HepG2 (cell line): ENCODE data around the gene HPD. TPM values are rescaled to one million over a fixed set of nuclear protein-coding genes. Genes with fewer than 3 reads are reported as not detected.

Experiments
- ATAC-seq: fragments of 200-7000 bp; cut with Tn5 transposase; 3 replicates; pipeline ENCODE4 v1.9.1; 2020; ENCODE audit warnings: mild to moderate bottlenecking, moderate library complexity
- BruUV-seq: library from RNA; stranded (reverse); fragments of 400-500 nt; replicated peaks from 2 replicates; lab custom pipeline; 2021; lab: Mats Ljungman, UMichigan
- CTCF ChIA-PET: fragments of 300-600 bp; formaldehyde crosslinking; extraction: SDS; loops from one replicate; lab custom pipeline; 2021; ENCODE audit warnings: low total read pairs, inconsistent platforms, low intra/inter-chr PET ratio; lab: Yijun Ruan, JAX
- POLR2A ChIA-PET: fragments of 350-600 bp; sonication (Branson Sonifier 250); formaldehyde crosslinking; loops from one replicate; lab custom pipeline; 2020; ENCODE audit warnings: antibody characterized with exemption, inconsistent platforms; lab: Yijun Ruan, JAX
- DNase-seq: peaks from one replicate; pipeline ENCODE4 v3.0.0-alpha.2; 2015; ENCODE audit warnings: low spot score
- FAIRE-seq: peaks from 3 replicates; lab custom pipeline; 2011; peaks lifted over from hg19 to GRCh38; lab: Jason Lieb, UNC
- H2AFZ ChIP-seq: one replicate; pipeline ENCODE4 v1.6.1; 2011; ENCODE audit warnings: low read length, inconsistent platforms
- H3K27ac ChIP-seq: fragments of 300-600 bp; 3 replicates; pipeline ENCODE4 v1.8.0; 2011; ENCODE audit warnings: mixed run types, mild to moderate bottlenecking, mixed read lengths, low read length, inconsistent platforms; ENCODE audit not compliant: insufficient read depth; ENCODE audit errors: extremely low read length
- H3K27me3 ChIP-seq, 2 experiments: fragments of 200-600 bp in 1 of 2; 2 replicates in 1 of 2; 3 replicates in 1 of 2; pipeline versions ENCODE4 v1.6.0 to v1.8.0; 2011; ENCODE audit warnings: low read length in 2 of 2, mild to moderate bottlenecking in 2 of 2, moderate library complexity in 2 of 2, inconsistent platforms in 1 of 2; ENCODE audit not compliant: insufficient read depth in 2 of 2, control insufficient read depth in 1 of 2
- H3K36me3 ChIP-seq, 2 experiments: fragments of 200-600 bp in 1 of 2; replicated peaks in 1 of 2; 2 replicates in 1 of 2; 3 replicates in 1 of 2; pipeline versions ENCODE4 v1.5.1 to v1.8.0; 2011; ENCODE audit warnings: low read length in 2 of 2, inconsistent platforms in 1 of 2; ENCODE audit not compliant: insufficient read depth in 2 of 2, control insufficient read depth in 1 of 2
- H3K4me1 ChIP-seq: 2 replicates; pipeline ENCODE4 v1.5.1; 2012; ENCODE audit warnings: low read length, inconsistent platforms; ENCODE audit not compliant: insufficient read depth
- H3K4me2 ChIP-seq: 2 replicates; pipeline ENCODE4 v1.6.0; 2011; ENCODE audit warnings: low read depth, low read length, inconsistent platforms
- H3K4me3 ChIP-seq, 3 experiments: fragments of 200-600 bp in 1 of 3; sonication (generic), shearing (Covaris generic) in 1 of 3; replicated peaks in 1 of 3; 2 replicates each; pipeline ENCODE4 v1.5.1; 2011 to 2016; ENCODE audit warnings: low read length in 3 of 3, inconsistent platforms in 2 of 3, low read depth in 2 of 3, mild to moderate bottlenecking in 2 of 3, control low read depth in 1 of 3, mixed read lengths in 1 of 3; ENCODE audit not compliant: insufficient read depth in 1 of 3
- H3K79me2 ChIP-seq: one replicate; pipeline ENCODE4 v1.6.1; 2011; ENCODE audit warnings: low read length, inconsistent platforms; ENCODE audit not compliant: insufficient read depth
- H3K9ac ChIP-seq: 2 replicates; pipeline ENCODE4 v1.6.0; 2011; ENCODE audit warnings: mild to moderate bottlenecking, low read depth, low read length, inconsistent platforms; ENCODE audit not compliant: insufficient read depth
- H3K9me3 ChIP-seq: 2 replicates; pipeline ENCODE4 v1.5.1; 2012; ENCODE audit warnings: mild to moderate bottlenecking, low read length
- H4K20me1 ChIP-seq: 2 replicates; pipeline ENCODE4 v1.6.0; 2011; ENCODE audit warnings: inconsistent platforms, mild to moderate bottlenecking, low read length, moderate library complexity; ENCODE audit not compliant: insufficient read depth
- GZF1 ChIP-seq: sonication (generic); formaldehyde crosslinking; IDR thresholded peaks from 2 replicates; pipeline ENCODE4 v1.5.1; 2020; ENCODE audit warnings: mild to moderate bottlenecking, missing genetic modification reagents
- REXO4 ChIP-seq: sonication (generic); formaldehyde crosslinking; IDR thresholded peaks from 2 replicates; pipeline ENCODE4 v1.8.0; 2022; ENCODE audit warnings: missing genetic modification reagents, mild to moderate bottlenecking, borderline replicate concordance
- SAP130 ChIP-seq: IDR thresholded peaks from 2 replicates; pipeline ENCODE4 v1.6.1; 2016; ENCODE audit warnings: low read depth
- ZSCAN9 ChIP-seq: IDR thresholded peaks from 2 replicates; pipeline ENCODE4 v1.6.1; 2016; ENCODE audit warnings: borderline replicate concordance
- WGBS: methylation state at CpG from one replicate; pipeline ENCODE4 v1.1.6; 2017; ENCODE audit warnings: low lambda C conversion rate; 5-methylcytosine and 5-hydroxymethylcytosine counted together
- in situ Hi-C: cut with HindIII; loops from 2 replicates; pipeline ENCODE4 v1.10.0; 2017; ENCODE audit warnings: low pct_unique_long_range_greater_than_20kb; ENCODE audit not compliant: extremely low pct_ligation_motif_present
- intact Hi-C: fragments of 100-400 bp; cut with micrococcal nuclease; formaldehyde crosslinking; loops from one replicate; pipeline ENCODE4 v1.10.0; 2022; ENCODE audit not compliant: unreplicated experiment
- polyA plus RNA-seq, 8 experiments: library from polyadenylated mRNA; depleted of rRNA in 3 of 8; stranded (reverse) in 7 of 8; unstranded in 1 of 8; fragments of >200 nt; fragmentation: Illumina TruSeq in 4 of 8; extraction: Trizol in 4 of 8; gene quantifications; 2 replicates each; pipeline versions ENCODE4 v1.2.1 to v1.2.3, GENCODE V29; 2011 to 2016; ENCODE audit warnings: low read depth in 4 of 8, missing spikeins in 1 of 8, mixed read lengths in 1 of 8; ENCODE audit not compliant: insufficient read depth in 1 of 8
- total RNA-seq, 5 experiments: library from RNA; depleted of rRNA; stranded (reverse); fragments of >200 nt; fragmentation: Illumina TruSeq; extraction: Trizol; gene quantifications; 2 replicates each; pipeline ENCODE4 v1.2.3, GENCODE V29; 2016; ENCODE audit warnings: low read depth in 1 of 5
- TF ChIP-seq, protein P1 (sequence below): sonication (generic); formaldehyde crosslinking; IDR thresholded peaks from 2 replicates; pipeline ENCODE4 v1.4.0; 2020; ENCODE audit warnings: missing genetic modification reagents
- TF ChIP-seq, protein P2 (sequence below): sonication (generic); formaldehyde crosslinking; IDR thresholded peaks from 2 replicates; pipeline ENCODE4 v1.4.0; 2020; ENCODE audit warnings: missing genetic modification reagents
- TF ChIP-seq, protein P3 (sequence below): sonication (generic); formaldehyde crosslinking; IDR thresholded peaks from one replicate; pipeline ENCODE4 v1.5.1; 2020; ENCODE audit warnings: mild to moderate bottlenecking, missing genetic modification reagents; ENCODE audit errors: not compliant biosample characterization

The HPD gene
- total and polyA plus RNA-seq, 2 of the 13 experiments (the other 11 are each of a cell fraction or from before 2014, with no cell fraction given): 120 to 195 TPM

DNA sequence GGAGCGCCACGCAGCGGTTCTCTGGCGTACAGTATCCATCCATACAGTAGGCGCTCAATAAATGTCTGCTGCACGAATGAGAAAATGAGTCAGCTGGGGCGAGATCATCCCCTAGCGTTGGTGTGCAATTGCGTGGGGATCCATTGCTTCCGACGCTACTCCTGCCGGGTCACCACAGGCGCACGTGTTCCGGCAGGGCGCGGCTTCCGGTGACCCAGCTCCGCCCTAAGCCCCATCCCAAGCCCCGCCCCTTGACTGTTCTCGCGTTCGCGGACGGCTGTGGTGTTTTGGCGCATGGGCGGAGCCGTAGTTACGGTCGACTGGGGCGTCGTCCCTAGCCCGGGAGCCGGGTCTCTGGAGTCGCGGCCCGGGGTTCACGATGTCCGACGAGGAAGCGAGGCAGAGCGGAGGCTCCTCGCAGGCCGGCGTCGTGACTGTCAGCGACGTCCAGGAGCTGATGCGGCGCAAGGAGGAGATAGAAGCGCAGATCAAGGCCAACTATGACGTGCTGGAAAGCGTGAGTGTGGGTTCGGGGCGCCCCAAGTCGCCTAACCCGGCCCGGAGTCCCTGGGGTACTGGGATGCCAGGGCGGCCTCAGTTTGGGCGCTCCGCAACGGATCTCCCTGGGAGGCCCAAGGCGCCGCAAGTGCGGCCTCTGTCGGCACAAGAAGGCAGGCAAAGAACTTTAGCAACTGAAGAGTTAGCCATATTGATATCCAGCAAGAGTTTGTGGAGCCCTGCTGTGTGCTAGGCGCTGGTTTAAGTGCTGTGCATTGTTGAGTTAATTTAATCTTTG, 30.0 kb upstream of the HPD start, which contains the start of gene PSMD9:
Gene PSMD9 (plus strand): TSS at position 313 of the 796 bp plus-strand sequence. CDS start 67 bp downstream, at position 380.
- ATAC-seq (peak; percentile 96), DNase-seq (peak; percentile 92), FAIRE-seq (peak; percentile 93)
- peaks cover 24% of the 10 kb centered on the region for H3K79me2 ChIP-seq
- H3K9me3 ChIP-seq: no peaks in the 10 kb centered on the region
- peak within 1 kb of the TSS; percentile 71 to 87 (median 85) for H3K4me3 ChIP-seq
- no peaks in the 10 kb centered on the region; a peak in 1 of 5 replicates for H3K27me3 ChIP-seq
- no peak within 1 kb of the TSS for H2AFZ ChIP-seq
- H4K20me1 ChIP-seq: no peaks in the 10 kb centered on the region
- under 1% methylated on average over 30 of the region's 67 CpGs for WGBS
- H3K9ac ChIP-seq: peak within 1 kb of the TSS; percentile 91
- H3K36me3 ChIP-seq: peaks cover 1 to 4% of the 10 kb centered on the region in 2 experiments; a peak in 2 of 5 replicates
- ChIA-PET CTCF (interaction anchor here (0.7 to 2.7 kb wide), 4 partner anchors 39 to 94 kb away, joined by 3 to 22 read pairs (median 6); partner anchors contain the start of gene RHOF), POLR2A (interaction anchor here (0.6 to 3.8 kb wide), 17 partner anchors 10 to 689 kb away, joined by 3 to 39 read pairs (median 5); partner anchors contain the start of gene HPD)
- H3K4me2 ChIP-seq: peak within 1 kb of the TSS; percentile 83
- peak within 1 kb of the TSS; percentile 89 for H3K27ac ChIP-seq
- peaks cover 36% of the 10 kb centered on the region for H3K4me1 ChIP-seq
- BruUV-seq: TSS peak; percentile 84
- in situ Hi-C loops: loop anchor here (5.0 kb wide), 1 partner anchor 96 kb away; the partner anchor contains the start of gene RHOF
- intact Hi-C loops: loop anchor here (1.0 kb wide), 2 partner anchors 29 to 93 kb away; no protein-coding TSS in a partner anchor
- TF ChIP-seq, protein P1, sequence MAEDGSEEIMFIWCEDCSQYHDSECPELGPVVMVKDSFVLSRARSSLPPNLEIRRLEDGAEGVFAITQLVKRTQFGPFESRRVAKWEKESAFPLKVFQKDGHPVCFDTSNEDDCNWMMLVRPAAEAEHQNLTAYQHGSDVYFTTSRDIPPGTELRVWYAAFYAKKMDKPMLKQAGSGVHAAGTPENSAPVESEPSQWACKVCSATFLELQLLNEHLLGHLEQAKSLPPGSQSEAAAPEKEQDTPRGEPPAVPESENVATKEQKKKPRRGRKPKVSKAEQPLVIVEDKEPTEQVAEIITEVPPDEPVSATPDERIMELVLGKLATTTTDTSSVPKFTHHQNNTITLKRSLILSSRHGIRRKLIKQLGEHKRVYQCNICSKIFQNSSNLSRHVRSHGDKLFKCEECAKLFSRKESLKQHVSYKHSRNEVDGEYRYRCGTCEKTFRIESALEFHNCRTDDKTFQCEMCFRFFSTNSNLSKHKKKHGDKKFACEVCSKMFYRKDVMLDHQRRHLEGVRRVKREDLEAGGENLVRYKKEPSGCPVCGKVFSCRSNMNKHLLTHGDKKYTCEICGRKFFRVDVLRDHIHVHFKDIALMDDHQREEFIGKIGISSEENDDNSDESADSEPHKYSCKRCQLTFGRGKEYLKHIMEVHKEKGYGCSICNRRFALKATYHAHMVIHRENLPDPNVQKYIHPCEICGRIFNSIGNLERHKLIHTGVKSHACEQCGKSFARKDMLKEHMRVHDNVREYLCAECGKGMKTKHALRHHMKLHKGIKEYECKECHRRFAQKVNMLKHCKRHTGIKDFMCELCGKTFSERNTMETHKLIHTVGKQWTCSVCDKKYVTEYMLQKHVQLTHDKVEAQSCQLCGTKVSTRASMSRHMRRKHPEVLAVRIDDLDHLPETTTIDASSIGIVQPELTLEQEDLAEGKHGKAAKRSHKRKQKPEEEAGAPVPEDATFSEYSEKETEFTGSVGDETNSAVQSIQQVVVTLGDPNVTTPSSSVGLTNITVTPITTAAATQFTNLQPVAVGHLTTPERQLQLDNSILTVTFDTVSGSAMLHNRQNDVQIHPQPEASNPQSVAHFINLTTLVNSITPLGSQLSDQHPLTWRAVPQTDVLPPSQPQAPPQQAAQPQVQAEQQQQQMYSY: peak; percentile 47; the same call in 1 of the 2 replicates
- peak; percentile 57; the same call in 1 of the 2 replicates for TF ChIP-seq GZF1 (CRISPR knock-in tag)
- TF ChIP-seq, protein P2, sequence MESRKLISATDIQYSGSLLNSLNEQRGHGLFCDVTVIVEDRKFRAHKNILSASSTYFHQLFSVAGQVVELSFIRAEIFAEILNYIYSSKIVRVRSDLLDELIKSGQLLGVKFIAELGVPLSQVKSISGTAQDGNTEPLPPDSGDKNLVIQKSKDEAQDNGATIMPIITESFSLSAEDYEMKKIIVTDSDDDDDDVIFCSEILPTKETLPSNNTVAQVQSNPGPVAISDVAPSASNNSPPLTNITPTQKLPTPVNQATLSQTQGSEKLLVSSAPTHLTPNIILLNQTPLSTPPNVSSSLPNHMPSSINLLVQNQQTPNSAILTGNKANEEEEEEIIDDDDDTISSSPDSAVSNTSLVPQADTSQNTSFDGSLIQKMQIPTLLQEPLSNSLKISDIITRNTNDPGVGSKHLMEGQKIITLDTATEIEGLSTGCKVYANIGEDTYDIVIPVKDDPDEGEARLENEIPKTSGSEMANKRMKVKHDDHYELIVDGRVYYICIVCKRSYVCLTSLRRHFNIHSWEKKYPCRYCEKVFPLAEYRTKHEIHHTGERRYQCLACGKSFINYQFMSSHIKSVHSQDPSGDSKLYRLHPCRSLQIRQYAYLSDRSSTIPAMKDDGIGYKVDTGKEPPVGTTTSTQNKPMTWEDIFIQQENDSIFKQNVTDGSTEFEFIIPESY (CRISPR knock-in tag): peak; percentile 86
- TF ChIP-seq, protein P3, sequence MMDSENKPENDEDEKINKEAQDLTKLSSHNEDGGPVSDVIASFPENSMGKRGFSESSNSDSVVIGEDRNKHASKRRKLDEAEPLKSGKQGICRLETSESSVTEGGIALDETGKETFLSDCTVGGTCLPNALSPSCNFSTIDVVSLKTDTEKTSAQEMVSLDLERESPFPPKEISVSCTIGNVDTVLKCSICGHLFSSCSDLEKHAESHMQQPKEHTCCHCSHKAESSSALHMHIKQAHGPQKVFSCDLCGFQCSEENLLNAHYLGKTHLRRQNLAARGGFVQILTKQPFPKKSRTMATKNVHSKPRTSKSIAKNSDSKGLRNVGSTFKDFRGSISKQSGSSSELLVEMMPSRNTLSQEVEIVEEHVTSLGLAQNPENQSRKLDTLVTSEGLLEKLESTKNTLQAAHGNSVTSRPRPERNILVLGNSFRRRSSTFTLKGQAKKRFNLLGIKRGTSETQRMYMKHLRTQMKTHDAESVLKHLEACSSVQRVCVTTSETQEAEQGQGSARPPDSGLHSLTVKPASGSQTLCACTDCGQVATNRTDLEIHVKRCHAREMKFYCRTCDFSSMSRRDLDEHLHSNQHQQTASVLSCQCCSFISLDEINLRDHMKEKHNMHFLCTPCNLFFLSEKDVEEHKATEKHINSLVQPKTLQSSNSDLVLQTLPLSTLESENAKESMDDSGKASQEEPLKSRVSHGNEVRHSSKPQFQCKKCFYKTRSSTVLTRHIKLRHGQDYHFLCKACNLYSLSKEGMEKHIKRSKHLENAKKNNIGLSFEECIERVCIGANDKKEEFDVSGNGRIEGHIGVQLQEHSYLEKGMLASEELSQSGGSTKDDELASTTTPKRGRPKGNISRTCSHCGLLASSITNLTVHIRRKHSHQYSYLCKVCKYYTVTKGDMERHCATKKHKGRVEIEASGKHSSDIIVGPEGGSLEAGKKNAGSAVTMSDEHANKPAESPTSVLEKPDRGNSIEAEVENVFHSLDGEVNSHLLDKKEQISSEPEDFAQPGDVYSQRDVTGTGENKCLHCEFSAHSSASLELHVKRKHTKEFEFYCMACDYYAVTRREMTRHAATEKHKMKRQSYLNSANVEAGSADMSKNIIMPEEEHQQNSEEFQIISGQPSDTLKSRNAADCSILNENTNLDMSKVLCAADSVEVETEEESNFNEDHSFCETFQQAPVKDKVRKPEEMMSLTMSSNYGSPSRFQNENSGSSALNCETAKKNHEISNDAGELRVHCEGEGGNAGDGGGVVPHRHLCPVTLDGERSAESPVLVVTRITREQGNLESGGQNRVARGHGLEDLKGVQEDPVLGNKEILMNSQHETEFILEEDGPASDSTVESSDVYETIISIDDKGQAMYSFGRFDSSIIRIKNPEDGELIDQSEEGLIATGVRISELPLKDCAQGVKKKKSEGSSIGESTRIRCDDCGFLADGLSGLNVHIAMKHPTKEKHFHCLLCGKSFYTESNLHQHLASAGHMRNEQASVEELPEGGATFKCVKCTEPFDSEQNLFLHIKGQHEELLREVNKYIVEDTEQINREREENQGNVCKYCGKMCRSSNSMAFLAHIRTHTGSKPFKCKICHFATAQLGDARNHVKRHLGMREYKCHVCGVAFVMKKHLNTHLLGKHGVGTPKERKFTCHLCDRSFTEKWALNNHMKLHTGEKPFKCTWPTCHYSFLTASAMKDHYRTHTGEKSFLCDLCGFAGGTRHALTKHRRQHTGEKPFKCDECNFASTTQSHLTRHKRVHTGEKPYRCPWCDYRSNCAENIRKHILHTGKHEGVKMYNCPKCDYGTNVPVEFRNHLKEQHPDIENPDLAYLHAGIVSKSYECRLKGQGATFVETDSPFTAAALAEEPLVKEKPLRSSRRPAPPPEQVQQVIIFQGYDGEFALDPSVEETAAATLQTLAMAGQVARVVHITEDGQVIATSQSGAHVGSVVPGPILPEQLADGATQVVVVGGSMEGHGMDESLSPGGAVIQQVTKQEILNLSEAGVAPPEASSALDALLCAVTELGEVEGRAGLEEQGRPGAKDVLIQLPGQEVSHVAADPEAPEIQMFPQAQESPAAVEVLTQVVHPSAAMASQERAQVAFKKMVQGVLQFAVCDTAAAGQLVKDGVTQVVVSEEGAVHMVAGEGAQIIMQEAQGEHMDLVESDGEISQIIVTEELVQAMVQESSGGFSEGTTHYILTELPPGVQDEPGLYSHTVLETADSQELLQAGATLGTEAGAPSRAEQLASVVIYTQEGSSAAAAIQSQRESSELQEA (CRISPR knock-in tag): peak; percentile 73
- 0 out of 2 replicates have a peak, but pooled peaks have one; percentile 58 for TF ChIP-seq REXO4 (CRISPR knock-in tag)
- TF ChIP-seq SAP130: peak; percentile 99
- peak; percentile 72 for TF ChIP-seq ZSCAN9 (CRISPR knock-in tag)
